ENCODE measurements around the gene MMP23B. TPM values are rescaled to one million over a fixed set of nuclear protein-coding genes. Genes with fewer than 3 reads are reported as not detected.

The MMP23B gene
- total RNA-seq, 1 experiment from 2014 or later, result 4.9 TPM

GRCh38 chr1:1627829-1628753 is 3.9 kb upstream of the MMP23B start:
- intact Hi-C loops (cut with micrococcal nuclease; ENCODE audit: unreplicated experiment), result no loop called here
- Histone ChIP-seq H3K4me2 (no peak overlapping the region), H3K4me3 (no peak overlapping the region), H3K27ac (no peak overlapping the region), H3F3A (ENCODE audit: insufficient read depth, low read depth) (no peaks in the 10 kb centered on the region), H3K4me1 (replicated peaks; ENCODE audit: insufficient read depth) (no peaks in the 10 kb centered on the region), H4K20me1 (ENCODE audit: insufficient read depth) (no peaks in the 10 kb centered on the region), H2AFZ (no peak overlapping the region), H3K9me3 (ENCODE audit: insufficient read depth, low read depth) (no peaks in the 10 kb centered on the region), H3K9me2 (ENCODE audit: insufficient read depth) (no peaks in the 10 kb centered on the region), H3K36me3 (ENCODE audit: low read depth) (no peaks in the 10 kb centered on the region), H3K27me3 (ENCODE audit: insufficient read depth, low read depth) (no peaks in the 10 kb centered on the region), H3K79me2 (ENCODE audit: low read depth) (no peaks in the 10 kb centered on the region)
- BruUV-seq (replicated peaks), result no TSS peak
- ChIA-PET POLR2A (ENCODE audit: unreplicated experiment) (interaction anchor here (0.6 kb wide), 1 partner anchor 10 kb away, joined by 9 read pairs; no protein-coding TSS in a partner anchor), CTCF (no interaction called here)
- TF ChIP-seq, protein P1, sequence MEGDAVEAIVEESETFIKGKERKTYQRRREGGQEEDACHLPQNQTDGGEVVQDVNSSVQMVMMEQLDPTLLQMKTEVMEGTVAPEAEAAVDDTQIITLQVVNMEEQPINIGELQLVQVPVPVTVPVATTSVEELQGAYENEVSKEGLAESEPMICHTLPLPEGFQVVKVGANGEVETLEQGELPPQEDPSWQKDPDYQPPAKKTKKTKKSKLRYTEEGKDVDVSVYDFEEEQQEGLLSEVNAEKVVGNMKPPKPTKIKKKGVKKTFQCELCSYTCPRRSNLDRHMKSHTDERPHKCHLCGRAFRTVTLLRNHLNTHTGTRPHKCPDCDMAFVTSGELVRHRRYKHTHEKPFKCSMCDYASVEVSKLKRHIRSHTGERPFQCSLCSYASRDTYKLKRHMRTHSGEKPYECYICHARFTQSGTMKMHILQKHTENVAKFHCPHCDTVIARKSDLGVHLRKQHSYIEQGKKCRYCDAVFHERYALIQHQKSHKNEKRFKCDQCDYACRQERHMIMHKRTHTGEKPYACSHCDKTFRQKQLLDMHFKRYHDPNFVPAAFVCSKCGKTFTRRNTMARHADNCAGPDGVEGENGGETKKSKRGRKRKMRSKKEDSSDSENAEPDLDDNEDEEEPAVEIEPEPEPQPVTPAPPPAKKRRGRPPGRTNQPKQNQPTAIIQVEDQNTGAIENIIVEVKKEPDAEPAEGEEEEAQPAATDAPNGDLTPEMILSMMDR (conservative IDR thresholded peaks at IDR 0.05), result no peak
- no peak for TF ChIP-seq EZH2 (IDR thresholded peaks at IDR 0.05; ENCODE audit: low read depth)
- no peak for DNase-seq

GRCh38 chr1:1628754-1629429 is 3.1 kb upstream of the MMP23B start:
- Histone ChIP-seq H3F3A (ENCODE audit: insufficient read depth, low read depth) (no peaks in the 10 kb centered on the region), H3K9me3 (ENCODE audit: insufficient read depth, low read depth) (no peaks in the 10 kb centered on the region), H3K4me3 (no peak overlapping the region), H3K4me2 (no peak overlapping the region), H3K9me2 (ENCODE audit: insufficient read depth) (no peaks in the 10 kb centered on the region), H3K27me3 (ENCODE audit: insufficient read depth, low read depth) (no peaks in the 10 kb centered on the region), H3K27ac (no peak overlapping the region), H3K4me1 (replicated peaks; ENCODE audit: insufficient read depth) (no peaks in the 10 kb centered on the region), H2AFZ (no peak overlapping the region), H3K79me2 (ENCODE audit: low read depth) (no peaks in the 10 kb centered on the region), H4K20me1 (ENCODE audit: insufficient read depth) (no peaks in the 10 kb centered on the region), H3K36me3 (ENCODE audit: low read depth) (no peaks in the 10 kb centered on the region)
- CTCF ChIA-PET, result no interaction called here
- POLR2A ChIA-PET (ENCODE audit: unreplicated experiment), result interaction anchor here (0.6 kb wide), 1 partner anchor 10 kb away, joined by 9 read pairs; no protein-coding TSS in a partner anchor
- TF ChIP-seq, protein P1 (conservative IDR thresholded peaks at IDR 0.05), result no peak
- TF ChIP-seq EZH2 (IDR thresholded peaks at IDR 0.05; ENCODE audit: low read depth), result no peak
- BruUV-seq (replicated peaks), result no TSS peak
- intact Hi-C loops (cut with micrococcal nuclease; ENCODE audit: unreplicated experiment), result no loop called here
- DNase-seq, result no peak

DNA sequence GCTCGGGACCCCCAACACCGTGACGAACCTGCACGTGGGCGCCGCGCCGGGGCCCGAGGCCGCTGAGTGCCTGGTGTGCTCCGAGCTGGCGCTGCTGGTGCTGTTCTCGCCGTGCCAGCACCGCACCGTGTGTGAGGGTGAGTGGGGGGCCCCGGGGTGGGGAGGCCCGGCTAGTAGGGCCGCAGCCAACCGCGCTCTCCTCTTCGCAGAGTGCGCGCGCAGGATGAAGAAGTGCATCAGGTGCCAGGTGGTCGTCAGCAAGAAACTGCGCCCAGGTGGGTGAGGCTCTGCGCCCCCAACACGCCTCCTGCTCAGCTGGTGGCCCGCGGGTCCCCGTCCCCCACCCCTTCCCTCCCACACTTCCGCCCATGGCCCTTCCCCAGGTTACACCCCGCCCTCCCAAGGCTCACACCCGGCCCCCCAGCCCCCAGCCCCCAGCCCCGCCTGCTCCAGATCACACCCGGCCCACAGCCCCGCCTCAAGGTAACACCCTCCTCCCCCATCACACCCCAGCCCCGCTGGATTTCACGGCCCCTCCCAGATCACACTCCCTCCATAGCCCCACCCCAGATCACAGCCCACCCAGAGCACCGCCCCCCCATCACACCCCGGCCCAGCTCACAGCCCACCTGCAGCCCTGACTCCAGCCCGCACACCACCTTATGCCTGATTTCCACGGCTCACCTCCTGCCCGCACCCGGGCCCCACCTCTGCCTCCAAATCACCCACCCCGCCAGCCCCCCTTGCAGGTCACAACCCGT is 2.4 kb upstream of the MMP23B start:
- Histone ChIP-seq H3K27ac (no peak overlapping the region), H3K4me1 (replicated peaks; ENCODE audit: insufficient read depth) (no peaks in the 10 kb centered on the region), H3K27me3 (ENCODE audit: insufficient read depth, low read depth) (no peaks in the 10 kb centered on the region), H3K9me3 (ENCODE audit: insufficient read depth, low read depth) (no peaks in the 10 kb centered on the region), H3K9me2 (ENCODE audit: insufficient read depth) (no peaks in the 10 kb centered on the region), H2AFZ (no peak overlapping the region), H3K79me2 (ENCODE audit: low read depth) (no peaks in the 10 kb centered on the region), H4K20me1 (ENCODE audit: insufficient read depth) (no peaks in the 10 kb centered on the region), H3F3A (ENCODE audit: insufficient read depth, low read depth) (no peaks in the 10 kb centered on the region), H3K4me2 (no peak overlapping the region), H3K4me3 (no peak overlapping the region), H3K36me3 (ENCODE audit: low read depth) (no peaks in the 10 kb centered on the region)
- DNase-seq, result no peak
- CTCF ChIA-PET, result no interaction called here
- POLR2A ChIA-PET (ENCODE audit: unreplicated experiment), result no interaction called here
- no peak for TF ChIP-seq EZH2 (IDR thresholded peaks at IDR 0.05; ENCODE audit: low read depth)
- TF ChIP-seq, protein P1 (conservative IDR thresholded peaks at IDR 0.05), result no peak
- intact Hi-C loops (cut with micrococcal nuclease; ENCODE audit: unreplicated experiment), result no loop called here
- BruUV-seq (replicated peaks), result no TSS peak

Data from PC-9 (cell line).